Psoas muscle (tissue), 8 donors: Measurements from ENCODE around the gene CCDC81. TPM values are rescaled to one million over a fixed set of nuclear protein-coding genes. Genes with fewer than 3 reads are reported as not detected.

ENCODE experiments used
- ATAC-seq, 4 donors: fragments of 200-7000 bp; cut with Tn5 transposase; one replicate each; pipeline ENCODE4 v1.9.1; 2020; ENCODE audit warnings: moderate library complexity in 3 of 4, mild to moderate bottlenecking in 2 of 4
- DNase-seq, 2 donors: peaks; one replicate each; pipeline ENCODE4 v3.0.0-alpha.2; 2020
- H3K27ac ChIP-seq: fragments of 200-600 bp; one replicate; pipeline ENCODE4 v1.8.0; 2022
- H3K27me3 ChIP-seq, 3 donors: fragments of 200-600 bp in 1 of 3; one replicate each; pipeline versions ENCODE4 v1.6.1 to v1.8.0; 2013 to 2022; ENCODE audit warnings: low read length in 2 of 3, mild to moderate bottlenecking in 2 of 3, moderate library complexity in 1 of 3; ENCODE audit not compliant: insufficient read depth in 3 of 3
- H3K36me3 ChIP-seq, 2 donors: fragments of 200-600 bp in 1 of 2; one replicate each; pipeline versions ENCODE4 v1.6.1 to v1.8.0; 2013 to 2022; ENCODE audit warnings: low read depth in 1 of 2, mild to moderate bottlenecking in 1 of 2, moderate library complexity in 1 of 2; ENCODE audit not compliant: insufficient read depth in 1 of 2
- H3K4me1 ChIP-seq: fragments of 200-600 bp; one replicate; pipeline ENCODE4 v1.8.0; 2022
- H3K4me3 ChIP-seq: fragments of 200-600 bp; one replicate; pipeline ENCODE4 v1.8.0; 2022; ENCODE audit warnings: mild to moderate bottlenecking
- H3K9me3 ChIP-seq: fragments of 200-600 bp; one replicate; pipeline ENCODE4 v1.8.0; 2022
- CTCF ChIP-seq: fragments of 200-600 bp; IDR thresholded peaks from one replicate; pipeline ENCODE4 v1.8.0; 2022; ENCODE audit warnings: antibody characterized with exemption
- WGBS, 3 donors: extraction: QIAGEN DNeasy Blood & Tissue Kit; methylation state at CpG; one replicate each; pipeline versions ENCODE4 v1.1.6 to v1.1.7; 2013; 5-methylcytosine and 5-hydroxymethylcytosine counted together
- intact Hi-C, 2 donors: fragments of 100-400 bp; cut with DNase I; formaldehyde crosslinking; loops; one replicate each; pipeline versions ENCODE4 v1.11.0 to v1.14.2; 2022
- polyA plus RNA-seq, 3 donors: library from polyadenylated mRNA; stranded (reverse); fragments of 200-250 nt; gene quantifications; one replicate each; pipeline ENCODE4 v1.2.3, GENCODE V29; 2013
- total RNA-seq, 4 donors: library from RNA; stranded (reverse); fragmentation: NEBNext Ultra II Directional in 2 of 4; extraction: Animal tissue kit (Norgen Biotek cat#: 25700) in 2 of 4; gene quantifications; one replicate each; pipeline versions ENCODE4 v1.2.1 to v1.2.4, GENCODE V29; 2021 to 2023
- donor health status: healthy with polysubstance abuse.
- donor health status: DM: no; HTN: no; CAD: no; lungs with moderate emphysema.
- donor health status: Bipolar disorder and iron deficiency.
- donor health status: healthy.
- donor health status: DM: yes; HTN: yes; CAD: no.
- donor health status: DM: no; HTN: no; CAD: no.
- donor health status: DM: no; HTN: no; CAD: no.
- donor health status: DM: yes; HTN: yes; CAD: no.

Gene CCDC81
- total and polyA plus RNA-seq, 7 donors = 0.23 to 0.52 (median 0.34) TPM; not detected in 1

GRCh38 chr11:86444981-86445380 lies 70.3 kb downstream of the CCDC81 start:
- TF ChIP-seq CTCF = no peak
- Histone ChIP-seq H3K27me3 (no peaks in the 10 kb centered on the region), H3K36me3 (peaks cover 10 to 55% of the 10 kb centered on the region in 2 donors), H3K4me1 (no peaks in the 10 kb centered on the region), H3K27ac (no peak overlapping the region), H3K4me3 (no peak overlapping the region), H3K9me3 (no peaks in the 10 kb centered on the region)
- ATAC-seq (no peak), DNase-seq (no peak)
- WGBS, 3 donors = 95 to 100% (median 98%) methylated on average over 1 of the region's 1 CpG
- intact Hi-C loops = no loop called here

GRCh38 chr11:86446163-86446923 lies 71.7 kb downstream of the CCDC81 start:
- Histone ChIP-seq H3K4me1 (no peaks in the 10 kb centered on the region), H3K36me3 (peaks cover 6 to 54% of the 10 kb centered on the region in 2 donors), H3K4me3 (no peak overlapping the region), H3K9me3 (no peaks in the 10 kb centered on the region), H3K27ac (no peak overlapping the region), H3K27me3 (no peaks in the 10 kb centered on the region)
- intact Hi-C loops = no loop called here
- TF ChIP-seq CTCF = no peak
- DNase-seq (no peak), ATAC-seq (no peak)
- WGBS, 3 donors = 93 to 95% (median 95%) methylated on average over 8 of the region's 8 CpGs

GRCh38 chr11:86446924-86447285 lies 72.2 kb downstream of the CCDC81 start:
- Histone ChIP-seq H3K4me3 (no peak overlapping the region), H3K27ac (no peak overlapping the region), H3K9me3 (no peaks in the 10 kb centered on the region), H3K4me1 (no peaks in the 10 kb centered on the region), H3K27me3 (no peaks in the 10 kb centered on the region), H3K36me3 (peaks cover 6 to 49% of the 10 kb centered on the region in 2 donors)
- ATAC-seq (no peak), DNase-seq (no peak)
- no peak for TF ChIP-seq CTCF
- intact Hi-C loops = no loop called here
- 94 to 97% (median 95%) methylated on average over 12 of the region's 12 CpGs for WGBS, 3 donors

- intact Hi-C loops = no loop called here
- no peak for TF ChIP-seq CTCF
- no peak for ATAC-seq
These were observed 73.2 kb downstream of the CCDC81 start for GRCh38 chr11:86447763-86448480.

More at GRCh38 chr11:86447763-86448480, 73.2 kb downstream of the CCDC81 start:
- DNase-seq = no peak
- 86 to 93% (median 90%) methylated on average over 3 of the region's 3 CpGs for WGBS, 3 donors
- H3K4me1 ChIP-seq = no peaks in the 10 kb centered on the region
- no peak overlapping the region for H3K27ac ChIP-seq
- H3K4me3 ChIP-seq = no peak overlapping the region
- H3K9me3 ChIP-seq = no peaks in the 10 kb centered on the region
- no peaks in the 10 kb centered on the region for H3K27me3 ChIP-seq
- H3K36me3 ChIP-seq = peaks cover 3 to 39% of the 10 kb centered on the region in 2 donors
